A673 (cell line): Measurements from ENCODE around the gene APOC1. TPM values are rescaled to one million over a fixed set of nuclear protein-coding genes. Genes with fewer than 3 reads are reported as not detected.

ENCODE experiments used
- BruUV-seq: library from RNA; stranded (reverse); fragments of 400-500 nt; replicated peaks from 2 replicates; lab custom pipeline; 2021; lab: Mats Ljungman, UMichigan
- CTCF ChIA-PET: fragments of 300-600 bp; sonication (Branson Sonifier 250); formaldehyde crosslinking; loops from one replicate; lab custom pipeline; 2022; ENCODE audit warnings: antibody characterized with exemption; lab: Charles Lee
- POLR2A ChIA-PET: fragments of 300-600 bp; sonication (Branson Sonifier 250); formaldehyde crosslinking; loops from one replicate; lab custom pipeline; 2022; ENCODE audit warnings: antibody characterized with exemption; ENCODE audit not compliant: low non-redundant PET; lab: Charles Lee
- DNase-seq: peaks from one replicate; pipeline ENCODE4 v3.0.0-alpha.2; 2015; ENCODE audit warnings: low spot score
- H3K27ac ChIP-seq: fragments of 200-600 bp; sonication (generic); 2 replicates; pipeline ENCODE4 v1.5.1; 2016; ENCODE audit warnings: mixed run types, low read depth, mild to moderate bottlenecking, mixed read lengths, antibody characterized with exemption, low read length; ENCODE audit not compliant: poor library complexity, severe bottlenecking
- H3K27me3 ChIP-seq: fragments of 200-600 bp; sonication (generic); replicated peaks from 2 replicates; pipeline ENCODE4 v1.6.1; 2017; ENCODE audit warnings: mixed run types, low read depth, mild to moderate bottlenecking, mixed read lengths, antibody characterized with exemption, low read length; ENCODE audit not compliant: insufficient read depth, poor library complexity
- H3K36me3 ChIP-seq: fragments of 200-600 bp; sonication (generic); 2 replicates; pipeline ENCODE4 v1.6.1; 2016; ENCODE audit warnings: mixed run types, mild to moderate bottlenecking, mixed read lengths, antibody characterized with exemption, low read length; ENCODE audit not compliant: insufficient read depth, poor library complexity, severe bottlenecking
- H3K4me1 ChIP-seq: fragments of 200-600 bp; sonication (generic); 2 replicates; pipeline ENCODE4 v1.6.1; 2017; ENCODE audit warnings: mixed run types, mild to moderate bottlenecking, mixed read lengths, antibody characterized with exemption, low read length; ENCODE audit not compliant: insufficient read depth, poor library complexity, severe bottlenecking
- H3K4me3 ChIP-seq: fragments of 200-600 bp; sonication (generic); 2 replicates; pipeline ENCODE4 v1.5.1; 2016; ENCODE audit warnings: low read depth, mixed run types, mild to moderate bottlenecking, mixed read lengths, low read length; ENCODE audit not compliant: poor library complexity, severe bottlenecking
- H3K9me3 ChIP-seq: fragments of 200-600 bp; sonication (generic); 2 replicates; pipeline ENCODE4 v1.6.1; 2016; ENCODE audit warnings: mixed run types, low read depth, mild to moderate bottlenecking, mixed read lengths, antibody characterized with exemption, low read length; ENCODE audit not compliant: poor library complexity, severe bottlenecking
- CTCF ChIP-seq: fragments of 300-800, 200-600 bp; sonication (generic); conservative IDR thresholded peaks from 2 replicates; pipeline ENCODE4 v1.5.1; 2017; ENCODE audit warnings: low read depth, mild to moderate bottlenecking, antibody characterized with exemption, low read length, moderate library complexity, mixed read lengths
- EZH2 ChIP-seq: fragments of 200-600 bp; sonication (generic); IDR thresholded peaks from 2 replicates; pipeline ENCODE4 v1.6.1; 2017; ENCODE audit warnings: borderline replicate concordance, low read depth, mild to moderate bottlenecking, mixed read lengths, antibody characterized with exemption, low read length; ENCODE audit not compliant: poor library complexity, severe bottlenecking
- intact Hi-C: fragments of 100-400 bp; cut with micrococcal nuclease; formaldehyde crosslinking; loops from one replicate; pipeline ENCODE4 v1.10.0; 2022; ENCODE audit not compliant: unreplicated experiment
- total RNA-seq: library from RNA; stranded (reverse); gene quantifications from 2 replicates; pipeline ENCODE4 v1.2.3, GENCODE V29; 2021

The APOC1 gene
- total RNA-seq, 1 experiment from 2014 or later = 5.5 TPM

- ChIA-PET POLR2A (interaction anchor here (0.6 kb wide), 1 partner anchor 61 kb away, joined by 16 read pairs; no protein-coding TSS in a partner anchor), CTCF (no interaction called here)
- peak; percentile 98 for DNase-seq
- Histone ChIP-seq H3K4me1 (peaks cover 15% of the 10 kb centered on the region), H3K27me3 (no peaks in the 10 kb centered on the region), H3K4me3 (peak within 1 kb of the TSS; percentile 99), H3K9me3 (no peaks in the 10 kb centered on the region), H3K27ac (peak within 1 kb of the TSS; percentile 90), H3K36me3 (no peaks in the 10 kb centered on the region)
- BruUV-seq = TSS peak; percentile 94
- intact Hi-C loops = loop anchor here (5.0 to 10.0 kb wide), 3 partner anchors 173 to 270 kb away; no protein-coding TSS in a partner anchor
- TF ChIP-seq CTCF (no peak), EZH2 (no peak)
Observed at GRCh38 chr19:44954649-44955504, 40.5 kb downstream of the APOC1 start, which contains the start of gene CLPTM1. Gene CLPTM1, plus strand, starts transcription at chr19:44955380. Its CDS starts 16 bp downstream, at chr19:44955396.

GRCh38 chr19:44955505-44956439 is 41.4 kb downstream of the APOC1 start:
- ChIA-PET CTCF (no interaction called here), POLR2A (interaction anchor here (0.6 kb wide), 1 partner anchor 533 kb away, joined by 3 read pairs; no protein-coding TSS in a partner anchor)
- TF ChIP-seq CTCF (no peak), EZH2 (no peak)
- Histone ChIP-seq H3K36me3 (no peaks in the 10 kb centered on the region), H3K27me3 (no peaks in the 10 kb centered on the region), H3K27ac (peak overlapping the region; percentile 90), H3K4me1 (peaks cover 15% of the 10 kb centered on the region), H3K9me3 (no peaks in the 10 kb centered on the region), H3K4me3 (peak overlapping the region; percentile 99)
- intact Hi-C loops = loop anchor here (10.0 kb wide), 1 partner anchor 271 kb away; no protein-coding TSS in a partner anchor
- BruUV-seq = TSS peak; percentile 38
- DNase-seq = no peak

- no peak for DNase-seq
- BruUV-seq = no TSS peak
- no peak overlapping the region for H3K4me3 ChIP-seq
- peaks cover 5% of the 10 kb centered on the region for H3K36me3 ChIP-seq
- TF ChIP-seq CTCF (no peak), EZH2 (no peak)
- H3K27me3 ChIP-seq = no peaks in the 10 kb centered on the region
- ChIA-PET CTCF (interaction anchor here (0.5 kb wide), 1 partner anchor 370 kb away, joined by 3 read pairs; no protein-coding TSS in a partner anchor), POLR2A (interaction anchor here (0.6 kb wide), 1 partner anchor 308 kb away, joined by 3 read pairs; no protein-coding TSS in a partner anchor)
- H3K9me3 ChIP-seq = no peaks in the 10 kb centered on the region
- peaks cover 15% of the 10 kb centered on the region for H3K4me1 ChIP-seq
- intact Hi-C loops = loop anchor here (10.0 kb wide), 1 partner anchor 273 kb away; no protein-coding TSS in a partner anchor
- no peak overlapping the region for H3K27ac ChIP-seq
Observed at GRCh38 chr19:44957526-44957925, 43.1 kb downstream of the APOC1 start.
